Naive thymus-derived CD4-positive, alpha-beta T cell (primary cell): ENCODE data around the gene SYN1. TPM values are rescaled to one million over a fixed set of nuclear protein-coding genes. Genes with fewer than 3 reads are reported as not detected.
"Not testable (repeated sequence)": the region's sequence is repeated elsewhere in the genome, so short reads cannot be mapped to it uniquely, and the experiment has no call there.

Source experiments
- ATAC-seq: fragments of 150-1000 bp; cut with Tn5 transposase; 2 replicates; pipeline ENCODE4 v1.10.0; 2021; ENCODE audit warnings: mild to moderate bottlenecking, moderate library complexity
- CTCF ChIA-PET: fragments of 350-600 bp; sonication (Branson Sonifier 250); formaldehyde crosslinking; loops from one replicate; lab custom pipeline; 2021; ENCODE audit warnings: antibody characterized with exemption; lab: Charles Lee
- POLR2A ChIA-PET: fragments of 350-600 bp; sonication (Branson Sonifier 250); formaldehyde crosslinking; loops from one replicate; lab custom pipeline; 2021; ENCODE audit warnings: antibody characterized with exemption, inconsistent platforms; lab: Charles Lee
- DNase-seq, 9 donors: peaks; one replicate each; pipeline versions ENCODE4 v3.0.0 to v3.0.0-alpha.2; 2020 to 2022; ENCODE audit warnings: mixed read lengths in 1 of 9
- H3K27ac ChIP-seq: one replicate; pipeline ENCODE4 v1.7.0; 2013; ENCODE audit warnings: mild to moderate bottlenecking, low read depth, low read length, moderate library complexity
- H3K27me3 ChIP-seq, 2 donors: one replicate each; pipeline ENCODE4 v1.7.0; 2013; ENCODE audit warnings: low read length in 2 of 2, mild to moderate bottlenecking in 2 of 2, moderate library complexity in 2 of 2; ENCODE audit not compliant: control insufficient read depth in 2 of 2, insufficient read depth in 2 of 2
- H3K36me3 ChIP-seq, 3 experiments: 1 replicate in 2 of 3; 2 replicates in 1 of 3; pipeline ENCODE4 v1.7.0; 2013; ENCODE audit warnings: low read length in 3 of 3, mild to moderate bottlenecking in 3 of 3, moderate library complexity in 1 of 3; ENCODE audit not compliant: insufficient read depth in 3 of 3, control insufficient read depth in 2 of 3
- H3K4me1 ChIP-seq, 2 donors: one replicate each; pipeline ENCODE4 v1.7.0; 2013; ENCODE audit warnings: low read length in 2 of 2, mild to moderate bottlenecking in 2 of 2, moderate library complexity in 1 of 2; ENCODE audit not compliant: control insufficient read depth in 2 of 2, insufficient read depth in 2 of 2
- H3K4me3 ChIP-seq: 2 replicates; pipeline ENCODE4 v1.7.0; 2013; ENCODE audit warnings: mild to moderate bottlenecking, low read length
- H3K9me3 ChIP-seq, 3 experiments: 1 replicate in 2 of 3; 2 replicates in 1 of 3; pipeline ENCODE4 v1.7.0; 2013; ENCODE audit warnings: low read length in 3 of 3; ENCODE audit not compliant: control insufficient read depth in 2 of 3
- H3K27ac Mint-ChIP-seq, 9 donors: one replicate each; pipeline ENCODE4 v1.8.0; 2020 to 2022; ENCODE audit warnings: mixed read lengths in 9 of 9, mild to moderate bottlenecking in 8 of 9, moderate library complexity in 5 of 9, inconsistent platforms in 2 of 9
- H3K27me3 Mint-ChIP-seq, 5 donors: one replicate each; pipeline ENCODE4 v1.8.0; 2021 to 2022; ENCODE audit warnings: mixed read lengths in 5 of 5, mild to moderate bottlenecking in 1 of 5
- H3K36me3 Mint-ChIP-seq, 5 donors: one replicate each; pipeline ENCODE4 v1.8.0; 2020 to 2022; ENCODE audit warnings: mixed read lengths in 5 of 5, mild to moderate bottlenecking in 3 of 5, inconsistent platforms in 1 of 5
- H3K4me1 Mint-ChIP-seq, 7 donors: one replicate each; pipeline ENCODE4 v1.8.0; 2020 to 2022; ENCODE audit warnings: mixed read lengths in 7 of 7, mild to moderate bottlenecking in 3 of 7, inconsistent platforms in 1 of 7
- H3K4me3 Mint-ChIP-seq, 10 donors: one replicate each; pipeline ENCODE4 v1.8.0; 2020 to 2022; ENCODE audit warnings: mild to moderate bottlenecking in 10 of 10, mixed read lengths in 10 of 10, moderate library complexity in 6 of 10, inconsistent platforms in 2 of 10
- H3K9me3 Mint-ChIP-seq, 11 donors: one replicate each; pipeline ENCODE4 v1.8.0; 2020 to 2022; ENCODE audit warnings: mixed read lengths in 11 of 11, mild to moderate bottlenecking in 4 of 11, inconsistent platforms in 1 of 11, moderate library complexity in 1 of 11
- intact Hi-C, 2 donors: fragments of 100-400 bp; cut with micrococcal nuclease; formaldehyde crosslinking; loops; one replicate each; pipeline ENCODE4 v1.15.1; 2023
- polyA plus RNA-seq, 2 donors: library from polyadenylated mRNA; unstranded; fragments of 300-500 nt; fragmentation: Illumina TruSeq; gene quantifications; one replicate each; pipeline ENCODE4 v1.2.3, GENCODE V29; 2021
- total RNA-seq, 6 experiments: library from RNA in 5 of 6; stranded (reverse) in 5 of 6; gene quantifications; 1 replicate in 5 of 6; 2 replicates in 1 of 6; pipeline ENCODE4 v1.2.3 and lab custom pipeline; 2021 to 2026

The SYN1 gene
- total and polyA plus RNA-seq, 7 experiments from 2014 or later = 0.24 to 1.5 (median 0.74) TPM

DNA sequence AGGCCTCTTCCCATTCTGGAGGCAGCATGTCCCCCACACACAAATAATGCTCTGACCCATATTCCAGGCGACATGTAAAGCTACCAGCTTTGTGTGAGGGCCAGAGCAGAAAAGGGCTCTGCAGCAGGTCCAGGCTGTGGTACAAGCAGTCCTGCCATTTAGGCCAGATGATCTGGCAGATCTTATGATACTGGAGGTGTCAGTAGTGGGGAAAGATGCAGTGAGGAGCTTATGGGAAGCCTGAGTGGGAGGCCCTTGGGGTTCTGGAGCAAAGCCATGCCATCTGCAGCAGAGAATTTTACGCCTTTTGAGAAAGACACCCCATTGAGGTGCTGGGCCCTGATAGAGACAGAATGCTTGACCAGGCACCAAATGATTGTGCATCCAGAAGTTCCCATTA, 7.7 kb downstream of the SYN1 start:
- Mint-ChIP-seq H3K9me3 (peaks cover 0 to 3% (median 0%) of the 10 kb centered on the region in 11 donors), H3K27ac (no peak overlapping the region), H3K4me3 (no peak overlapping the region), H3K4me1 (peaks cover 0 to 12% (median 4%) of the 10 kb centered on the region in 7 donors), H3K27me3 (peaks cover 0 to 10% (median 0%) of the 10 kb centered on the region in 5 donors), H3K36me3 (no peaks in the 10 kb centered on the region)
- H3K36me3 ChIP-seq = no peaks in the 10 kb centered on the region
- no peaks in the 10 kb centered on the region for H3K27me3 ChIP-seq
- POLR2A ChIA-PET = no interaction called here
- no peak for DNase-seq
- no peaks in the 10 kb centered on the region for H3K9me3 ChIP-seq
- H3K4me1 ChIP-seq = no peaks in the 10 kb centered on the region
- no peak for ATAC-seq
- no peak overlapping the region for H3K4me3 ChIP-seq
- intact Hi-C loops = no loop called here
- H3K27ac ChIP-seq = no peak overlapping the region
- CTCF ChIA-PET = no interaction called here

DNA sequence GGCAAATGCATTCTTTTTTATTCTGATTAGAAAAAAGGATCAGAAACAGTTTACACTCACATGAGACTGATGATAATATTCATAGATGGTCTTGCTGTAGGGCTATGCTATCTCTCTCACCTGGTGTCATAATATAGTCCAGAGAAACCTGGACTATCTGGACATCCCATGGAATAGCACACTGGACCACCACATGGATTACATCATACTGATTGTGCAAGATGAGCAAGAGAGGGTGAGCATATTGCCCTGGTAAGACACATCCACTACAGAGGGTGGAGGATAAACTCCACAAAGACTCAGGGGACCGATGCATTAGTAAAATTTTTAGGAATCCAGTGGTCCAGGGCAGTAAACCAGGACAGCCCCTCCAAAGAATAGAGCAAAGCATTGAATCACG, 8.2 kb downstream of the SYN1 start:
- Mint-ChIP-seq H3K9me3 (peaks cover 0 to 3% (median 0%) of the 10 kb centered on the region in 11 donors), H3K36me3 (no peaks in the 10 kb centered on the region), H3K27me3 (peaks cover 0 to 6% (median 0%) of the 10 kb centered on the region in 5 donors), H3K4me3 (no peak overlapping the region), H3K27ac (no peak overlapping the region), H3K4me1 (peaks cover 0 to 12% (median 4%) of the 10 kb centered on the region in 7 donors)
- ATAC-seq (no peak), DNase-seq (no peak)
- ChIA-PET CTCF (no interaction called here), POLR2A (no interaction called here)
- Histone ChIP-seq H3K9me3 (no peaks in the 10 kb centered on the region), H3K27me3 (no peaks in the 10 kb centered on the region), H3K4me3 (no peak overlapping the region), H3K36me3 (no peaks in the 10 kb centered on the region), H3K4me1 (no peaks in the 10 kb centered on the region), H3K27ac (no peak overlapping the region)
- intact Hi-C loops = no loop called here

DNA sequence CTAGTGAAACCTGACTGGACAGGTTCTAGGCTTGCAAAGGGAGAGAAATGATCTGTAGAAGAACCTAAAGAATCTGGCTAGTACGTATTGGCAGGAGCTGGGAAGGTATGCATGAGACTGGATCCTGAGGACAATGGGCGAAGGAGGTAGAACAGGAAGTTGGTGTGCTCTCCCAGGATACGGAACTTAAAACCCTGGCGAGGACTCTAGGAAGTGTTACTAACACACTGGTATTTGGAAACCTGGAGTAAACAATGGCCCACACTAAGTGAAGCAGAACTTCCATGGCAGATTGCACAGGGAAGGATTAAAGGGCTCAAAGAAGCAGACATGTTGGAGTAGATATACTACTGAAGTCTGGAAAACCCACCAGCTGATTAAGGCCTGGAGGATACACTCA, 9.1 kb downstream of the SYN1 start:
- Mint-ChIP-seq H3K4me1 (peaks cover 0 to 12% (median 4%) of the 10 kb centered on the region in 7 donors), H3K9me3 (peaks cover 0 to 3% (median 0%) of the 10 kb centered on the region in 11 donors), H3K27ac (no peak overlapping the region), H3K4me3 (no peak overlapping the region), H3K27me3 (peaks cover 0 to 2% (median 0%) of the 10 kb centered on the region in 5 donors), H3K36me3 (no peaks in the 10 kb centered on the region)
- ATAC-seq (no peak), DNase-seq (no peak)
- no peaks in the 10 kb centered on the region for H3K9me3 ChIP-seq
- no peak overlapping the region for H3K27ac ChIP-seq
- H3K4me3 ChIP-seq = no peak overlapping the region
- H3K4me1 ChIP-seq = no peaks in the 10 kb centered on the region
- intact Hi-C loops = no loop called here
- H3K36me3 ChIP-seq = no peaks in the 10 kb centered on the region
- ChIA-PET POLR2A (no interaction called here), CTCF (no interaction called here)
- no peaks in the 10 kb centered on the region for H3K27me3 ChIP-seq

GRCh38 chrX:47608130-47608810, 11.4 kb downstream of the SYN1 start:
- no peak overlapping the region for H3K4me3 Mint-ChIP-seq
- Histone ChIP-seq H3K36me3 (no peaks in the 10 kb centered on the region), H3K27me3 (no peaks in the 10 kb centered on the region), H3K9me3 (no peaks in the 10 kb centered on the region), H3K4me3 (no peak overlapping the region), H3K27ac (no peak overlapping the region), H3K4me1 (no peaks in the 10 kb centered on the region)
- no peaks in the 10 kb centered on the region for H3K36me3 Mint-ChIP-seq
- intact Hi-C loops = no loop called here
- no peak overlapping the region for H3K27ac Mint-ChIP-seq
- ATAC-seq (no peak), DNase-seq (no peak)
- H3K27me3 Mint-ChIP-seq = peaks cover 0 to 3% (median 0%) of the 10 kb centered on the region in 5 donors
- ChIA-PET CTCF (interaction anchor here (0.7 kb wide), 1 partner anchor 8 kb away, joined by 3 read pairs; no protein-coding TSS in a partner anchor), POLR2A (interaction anchor here (0.8 kb wide), 1 partner anchor 12 kb away, joined by 4 read pairs; no protein-coding TSS in a partner anchor)
- peaks cover 0 to 12% (median 4%) of the 10 kb centered on the region in 7 donors for H3K4me1 Mint-ChIP-seq
- H3K9me3 Mint-ChIP-seq = peaks cover 0 to 3% (median 0%) of the 10 kb centered on the region in 11 donors

DNA sequence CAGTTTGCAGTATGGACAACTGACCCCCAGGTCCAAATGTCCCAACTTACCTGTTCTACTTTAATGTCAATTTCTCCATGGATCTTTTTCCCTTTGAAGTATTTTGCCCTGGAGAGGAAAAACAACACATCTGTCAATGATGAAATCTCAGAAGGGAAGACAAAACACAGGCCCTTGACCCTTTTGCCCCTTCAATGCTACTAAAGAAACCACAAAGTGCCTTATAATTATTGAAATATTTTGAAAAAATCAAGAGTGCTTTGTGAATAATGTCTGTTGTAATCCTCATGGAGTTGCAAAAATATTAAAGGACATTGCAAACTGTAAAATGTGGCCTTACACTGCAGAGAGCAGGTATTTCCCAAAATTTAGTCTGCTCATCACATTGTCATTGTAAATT, 12.6 kb downstream of the SYN1 start:
- ATAC-seq = no peak
- Mint-ChIP-seq H3K4me3 (no peak overlapping the region), H3K27ac (no peak overlapping the region), H3K36me3 (no peaks in the 10 kb centered on the region), H3K9me3 (peaks cover 0 to 3% (median 0%) of the 10 kb centered on the region in 11 donors), H3K27me3 (peaks cover 0 to 3% (median 0%) of the 10 kb centered on the region in 5 donors), H3K4me1 (peaks cover 0 to 12% (median 4%) of the 10 kb centered on the region in 7 donors)
- no peak for DNase-seq
- no peaks in the 10 kb centered on the region for H3K4me1 ChIP-seq
- no peaks in the 10 kb centered on the region for H3K36me3 ChIP-seq
- intact Hi-C loops = no loop called here
- ChIA-PET CTCF (no interaction called here), POLR2A (no interaction called here)
- no peaks in the 10 kb centered on the region for H3K27me3 ChIP-seq
- no peak overlapping the region for H3K4me3 ChIP-seq
- no peaks in the 10 kb centered on the region for H3K9me3 ChIP-seq
- H3K27ac ChIP-seq = no peak overlapping the region

DNA sequence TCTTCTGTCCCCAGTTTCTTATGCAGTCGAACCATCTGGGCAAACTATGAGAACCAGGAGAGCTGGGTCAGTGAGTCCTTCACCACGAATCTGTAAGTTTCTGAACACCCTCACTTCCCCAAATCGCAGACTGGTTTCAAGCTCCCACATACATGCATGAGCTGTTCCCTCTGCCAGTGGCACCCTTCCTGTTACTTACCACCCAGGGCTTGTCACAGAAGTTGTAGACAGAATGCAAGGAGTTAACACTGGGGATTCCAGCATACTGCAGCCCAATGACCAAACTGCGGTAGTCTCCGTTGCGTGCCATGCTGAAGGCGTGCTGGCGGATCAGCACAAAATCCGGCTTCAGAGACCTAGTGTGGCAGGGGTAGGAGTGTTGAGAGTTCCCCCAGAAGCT, 14.6 kb downstream of the SYN1 start:
- intact Hi-C loops = no loop called here
- Mint-ChIP-seq H3K9me3 (peaks cover 0 to 17% (median 2%) of the 10 kb centered on the region in 11 donors), H3K27me3 (peaks cover 0 to 3% (median 0%) of the 10 kb centered on the region in 5 donors), H3K36me3 (no peaks in the 10 kb centered on the region), H3K4me3 (no peak overlapping the region), H3K4me1 (peaks cover 0 to 12% (median 4%) of the 10 kb centered on the region in 7 donors), H3K27ac (no peak overlapping the region)
- Histone ChIP-seq H3K36me3 (no peaks in the 10 kb centered on the region), H3K4me1 (no peaks in the 10 kb centered on the region), H3K4me3 (no peak overlapping the region), H3K27ac (no peak overlapping the region), H3K27me3 (no peaks in the 10 kb centered on the region), H3K9me3 (no peaks in the 10 kb centered on the region)
- CTCF ChIA-PET = no interaction called here
- POLR2A ChIA-PET = no interaction called here
- ATAC-seq (no peak), DNase-seq (no peak)

DNA sequence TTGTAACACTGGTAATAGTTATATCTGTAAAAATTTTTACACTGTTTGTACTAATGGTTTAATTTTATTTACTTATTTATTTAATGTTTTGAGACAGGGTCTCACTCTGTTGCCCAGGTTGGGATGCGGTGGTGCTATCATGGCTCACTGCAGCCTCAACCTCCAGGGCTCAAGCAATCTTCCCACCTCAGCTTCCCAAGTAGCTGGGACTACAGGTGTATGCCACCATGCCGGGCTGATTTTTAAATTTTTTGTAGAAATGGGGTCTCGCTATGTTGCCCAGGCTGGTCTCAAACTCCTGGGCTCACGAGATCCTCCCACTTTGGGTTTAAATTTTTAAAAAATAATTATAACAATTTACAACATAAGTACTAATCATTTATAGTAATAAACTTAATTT, 16.5 kb downstream of the SYN1 start:
- H3K27me3 ChIP-seq, H3K9me3 ChIP-seq, POLR2A ChIA-PET, H3K36me3 Mint-ChIP-seq, H3K27ac ChIP-seq, H3K27ac Mint-ChIP-seq, H3K4me3 Mint-ChIP-seq, H3K36me3 ChIP-seq, H3K4me1 ChIP-seq, ATAC-seq, intact Hi-C loops, DNase-seq, H3K27me3 Mint-ChIP-seq, H3K4me3 ChIP-seq, H3K4me1 Mint-ChIP-seq, CTCF ChIA-PET: not testable (repeated sequence)
- peaks cover 0 to 27% (median 7%) of the 10 kb centered on the region in 11 donors for H3K9me3 Mint-ChIP-seq
